ENCODE measurements around the gene RAB3C. TPM values are rescaled to one million over a fixed set of nuclear protein-coding genes. Genes with fewer than 3 reads are reported as not detected.

Gene RAB3C
- total and polyA plus RNA-seq, 2 experiments from 2014 or later: 15.0 to 30.6 TPM

- no peak for TF ChIP-seq ZNF462 (CRISPR knock-in tag; IDR thresholded peaks at IDR 0.05)
- TF ChIP-seq EZH2 (IDR thresholded peaks at IDR 0.05; ENCODE audit: low read depth, unreplicated experiment): no peak
- no peak for TF ChIP-seq CTCF (conservative IDR thresholded peaks at IDR 0.05; ENCODE audit: low read depth in 2 of 2)
- no peak for TF ChIP-seq REST (IDR thresholded peaks at IDR 0.05; ENCODE audit: unreplicated experiment)
- TF ChIP-seq CREB1 (CRISPR knock-in tag; IDR thresholded peaks at IDR 0.05; ENCODE audit: low read depth): no peak
- TF ChIP-seq NANOG (IDR thresholded peaks at IDR 0.05; ENCODE audit: borderline replicate concordance): no peak
- no peak for TF ChIP-seq EZH2phosphoT487 (IDR thresholded peaks at IDR 0.05; ENCODE audit: unreplicated experiment)
These were observed 178.5 kb downstream of the RAB3C start (continued) for GRCh38 chr5:58761407-58761806.
